ENCODE measurements around the gene IL23R. TPM values are rescaled to one million over a fixed set of nuclear protein-coding genes. Genes with fewer than 3 reads are reported as not detected.

IL23R gene
- total RNA-seq, 2 donors from 2014 or later: 7.4 to 8.3 TPM

DNA sequence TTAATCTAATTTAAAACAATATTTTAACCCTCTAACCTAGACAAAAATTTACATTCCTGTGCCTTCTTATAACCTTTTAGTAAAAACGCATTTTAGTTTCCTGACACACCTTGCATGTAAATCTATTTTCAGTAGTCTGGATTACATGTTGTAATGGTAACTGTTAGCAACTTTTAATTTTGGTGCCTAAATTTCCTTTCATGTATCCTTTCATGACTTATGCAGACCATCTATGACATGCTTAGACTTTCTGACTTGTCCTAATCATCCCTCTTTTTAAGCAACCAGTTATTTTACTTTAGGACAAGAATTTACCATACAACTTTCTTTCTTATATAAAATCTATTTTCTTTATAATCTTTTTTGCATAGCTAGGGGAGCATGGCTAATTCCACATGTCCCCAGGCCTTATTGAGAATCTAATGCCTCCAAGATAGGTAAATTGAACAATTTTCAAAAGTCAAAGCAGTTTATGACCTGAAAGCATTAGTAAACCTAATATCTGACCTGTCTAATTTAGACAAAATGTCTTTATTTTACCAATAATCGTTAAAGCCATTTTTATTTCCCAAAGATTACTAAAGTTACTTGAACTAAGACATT, 83.9 kb downstream of the IL23R start:
- no peak overlapping the region for H3K27ac Mint-ChIP-seq
- peaks cover 15% of the 10 kb centered on the region for H3K9me3 Mint-ChIP-seq
- peaks cover 29% of the 10 kb centered on the region for H3K36me3 Mint-ChIP-seq
- no peak overlapping the region for H3K4me3 Mint-ChIP-seq
- no peaks in the 10 kb centered on the region for H3K27me3 Mint-ChIP-seq
- ATAC-seq: no peak
- DNase-seq (ENCODE audit: low spot score): no peak
- H3K4me1 Mint-ChIP-seq (ENCODE audit: low read depth in 2 of 2): peaks cover 0 to 3% of the 10 kb centered on the region in 2 donors

DNA sequence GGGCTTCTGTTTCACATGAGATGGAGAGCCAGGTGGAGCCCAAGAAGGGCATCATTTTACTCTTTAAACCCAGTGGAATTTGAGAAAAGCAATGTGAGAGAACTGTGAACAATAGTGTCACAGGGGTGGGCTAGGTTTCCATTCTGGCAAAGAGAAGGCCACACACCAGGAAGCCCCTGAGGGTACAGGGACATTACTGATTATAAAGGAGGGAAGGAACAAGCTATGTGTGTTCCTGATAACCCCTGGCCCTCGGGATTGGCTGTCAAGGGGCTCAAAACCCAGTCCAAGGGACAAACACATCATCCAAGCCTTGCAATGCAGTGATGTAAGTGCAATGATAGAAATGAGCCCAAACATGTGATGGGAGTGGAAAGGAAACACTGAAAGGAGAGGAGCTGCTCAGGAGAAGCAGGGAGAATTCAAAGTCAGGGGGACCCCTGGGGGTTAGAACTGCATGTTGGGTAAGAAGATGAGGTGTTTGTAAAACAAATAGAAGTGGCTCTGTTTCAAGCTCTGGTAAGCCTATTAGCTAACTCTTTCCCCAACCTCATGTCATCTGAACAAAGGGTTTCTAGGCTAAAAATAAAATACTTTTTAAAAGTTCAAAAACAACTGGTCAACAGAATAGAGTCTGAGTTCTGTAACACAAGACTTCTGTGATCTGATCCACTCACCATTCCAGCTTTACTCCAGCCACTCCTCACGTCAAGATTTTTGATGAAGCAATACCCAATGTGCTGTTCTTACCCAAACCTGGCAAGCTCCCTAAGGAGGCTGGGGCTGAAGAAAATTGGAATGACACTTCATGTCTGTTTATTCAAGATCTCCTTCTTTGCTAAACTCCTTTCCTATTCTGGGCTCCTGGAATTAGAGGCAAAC, 90.3 kb downstream of the IL23R start:
- Mint-ChIP-seq H3K4me1 (ENCODE audit: low read depth in 2 of 2) (peaks cover 14 to 18% of the 10 kb centered on the region in 2 donors), H3K4me3 (no peak overlapping the region), H3K36me3 (peaks cover 17% of the 10 kb centered on the region), H3K9me3 (peaks cover 4% of the 10 kb centered on the region), H3K27ac (peak overlapping the region; percentile 22 to 65), H3K27me3 (no peaks in the 10 kb centered on the region)
- ATAC-seq (no peak), DNase-seq (ENCODE audit: low spot score) (no peak)

DNA sequence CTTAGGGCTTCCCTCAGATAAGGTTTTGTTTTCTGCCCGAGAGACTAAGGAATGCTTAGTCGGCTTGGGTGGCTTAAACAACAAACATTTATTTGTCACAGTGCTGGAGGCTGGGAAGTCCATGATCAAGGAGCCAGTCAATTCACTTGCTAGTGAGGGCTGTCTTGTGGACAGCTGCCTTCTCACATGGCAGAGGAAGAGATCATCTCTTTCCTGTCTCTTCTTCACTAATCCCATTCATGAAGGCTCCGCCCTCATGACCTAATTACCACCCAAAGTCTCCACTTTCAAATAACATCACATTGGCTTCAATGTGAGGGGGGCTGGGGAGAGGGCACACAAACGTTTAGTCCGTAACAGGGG, 90.9 kb downstream of the IL23R start:
- Mint-ChIP-seq H3K27ac (peak overlapping the region in 1 of 2 donors; percentile 65), H3K4me3 (no peak overlapping the region), H3K27me3 (no peaks in the 10 kb centered on the region), H3K4me1 (ENCODE audit: low read depth in 2 of 2) (peaks cover 20 to 25% of the 10 kb centered on the region in 2 donors), H3K9me3 (peaks cover 4% of the 10 kb centered on the region), H3K36me3 (peaks cover 15% of the 10 kb centered on the region)
- DNase-seq (ENCODE audit: low spot score): no peak
- ATAC-seq: no peak

DNA sequence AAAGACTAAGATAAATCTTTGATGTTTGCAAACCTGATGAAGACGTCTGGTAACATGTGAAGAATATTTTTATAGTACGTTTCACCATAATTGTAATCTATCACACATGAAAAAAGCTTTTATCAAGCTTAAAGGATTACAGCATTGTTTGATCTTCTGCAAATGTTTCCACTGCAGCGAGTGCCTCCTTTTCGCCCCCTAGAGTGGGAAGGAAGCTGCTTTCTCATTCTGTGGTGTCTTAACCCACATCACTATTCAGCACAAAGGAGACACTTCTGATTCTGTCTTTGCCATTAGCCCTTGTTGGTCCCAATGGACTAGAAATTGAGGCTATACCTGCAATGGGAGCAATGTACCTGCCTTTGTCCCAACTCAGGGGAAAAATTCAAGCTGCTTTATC, 95.4 kb downstream of the IL23R start:
- DNase-seq (ENCODE audit: low spot score): no peak
- peak in 1 of 2 donors; percentile 57 for ATAC-seq
- H3K27ac Mint-ChIP-seq: peak overlapping the region; percentile 71 to 87

DNA sequence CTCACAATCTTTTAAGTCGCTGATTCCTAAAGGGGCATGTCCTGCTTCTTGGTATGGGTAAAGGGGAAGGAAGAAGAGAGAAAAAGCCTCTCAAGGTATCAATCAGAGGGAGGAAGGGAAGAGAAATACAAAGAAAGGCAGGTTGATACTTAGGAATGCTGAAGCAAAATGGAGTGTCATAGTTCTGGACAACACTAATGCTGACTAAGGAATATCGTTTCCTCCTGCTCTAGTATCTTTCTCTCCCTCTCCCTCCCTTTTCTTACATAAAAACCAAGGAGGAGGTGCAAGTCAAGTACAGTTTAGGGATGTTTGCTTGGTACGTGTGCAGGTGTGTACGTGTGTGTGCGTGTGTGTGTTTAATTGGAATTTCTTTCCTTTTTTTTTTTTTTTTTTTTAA, 96.5 kb downstream of the IL23R start:
- H3K27me3 Mint-ChIP-seq: no peaks in the 10 kb centered on the region
- peaks cover 31 to 32% of the 10 kb centered on the region in 2 donors for H3K4me1 Mint-ChIP-seq (ENCODE audit: low read depth in 2 of 2)
- H3K27ac Mint-ChIP-seq: peak overlapping the region; percentile 71 to 87
- DNase-seq (ENCODE audit: low spot score): no peak
- peaks cover 5% of the 10 kb centered on the region for H3K36me3 Mint-ChIP-seq
- peak overlapping the region; percentile 33 for H3K4me3 Mint-ChIP-seq
- no peaks in the 10 kb centered on the region for H3K9me3 Mint-ChIP-seq
- ATAC-seq: no peak

More for the DNA sequence above, 95.4 kb downstream of the IL23R start:
- Mint-ChIP-seq H3K4me3 (peak overlapping the region; percentile 33), H3K27me3 (no peaks in the 10 kb centered on the region), H3K4me1 (ENCODE audit: low read depth in 2 of 2) (peaks cover 37 to 38% of the 10 kb centered on the region in 2 donors), H3K9me3 (no peaks in the 10 kb centered on the region), H3K36me3 (peaks cover 5% of the 10 kb centered on the region)

DNA sequence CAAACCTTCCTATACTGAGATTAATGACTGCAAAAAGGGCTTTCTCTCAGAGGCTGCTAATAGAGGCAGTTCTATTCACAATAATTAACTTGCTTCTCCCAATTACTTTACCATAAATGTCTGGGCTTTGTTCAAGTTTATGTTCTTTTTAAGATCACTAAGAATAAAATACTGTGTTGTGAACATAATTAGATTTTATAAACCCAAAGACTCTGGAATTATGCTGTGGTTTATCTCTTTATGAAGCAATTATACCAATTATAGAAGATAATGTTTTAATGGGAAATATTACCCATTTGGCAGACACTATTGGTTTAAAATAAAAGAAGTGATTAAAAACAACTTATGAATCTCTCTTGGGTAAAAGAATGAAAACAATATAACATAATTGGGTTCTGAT, 97.9 kb downstream of the IL23R start:
- H3K27me3 Mint-ChIP-seq: no peaks in the 10 kb centered on the region
- peak overlapping the region; percentile 80 for H3K4me3 Mint-ChIP-seq
- H3K9me3 Mint-ChIP-seq: no peaks in the 10 kb centered on the region
- DNase-seq (ENCODE audit: low spot score): no peak
- no peaks in the 10 kb centered on the region for H3K36me3 Mint-ChIP-seq
- no peak for ATAC-seq
- H3K27ac Mint-ChIP-seq: peak overlapping the region; percentile 82 to 88
- H3K4me1 Mint-ChIP-seq (ENCODE audit: low read depth in 2 of 2): peaks cover 33 to 38% of the 10 kb centered on the region in 2 donors

DNA sequence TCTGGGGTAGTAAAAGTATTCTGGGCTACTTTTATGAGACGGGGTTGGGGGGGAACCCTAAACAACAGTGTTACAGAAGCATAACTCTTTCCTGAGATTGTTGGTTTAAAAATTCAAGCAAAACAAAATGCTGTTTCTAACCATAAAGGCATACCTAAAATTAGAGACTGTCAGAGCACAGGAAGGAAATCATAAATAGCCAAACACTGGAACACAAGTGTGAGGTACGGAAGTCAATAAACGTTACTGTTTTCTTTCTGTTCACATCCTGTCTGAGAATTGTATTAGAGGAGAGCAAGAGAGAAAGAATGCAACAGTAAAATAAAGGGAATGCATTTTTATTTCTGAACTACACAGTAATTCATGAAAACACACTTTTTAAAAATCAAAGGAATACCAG, 98.6 kb downstream of the IL23R start:
- Mint-ChIP-seq H3K9me3 (no peaks in the 10 kb centered on the region), H3K4me1 (ENCODE audit: low read depth in 2 of 2) (peaks cover 35 to 39% of the 10 kb centered on the region in 2 donors), H3K27me3 (no peaks in the 10 kb centered on the region), H3K36me3 (peaks cover 1% of the 10 kb centered on the region), H3K27ac (peak overlapping the region; percentile 82 to 88), H3K4me3 (peak overlapping the region; percentile 80)
- DNase-seq (ENCODE audit: low spot score): no peak
- peak in 1 of 2 donors; percentile 62 for ATAC-seq

DNA sequence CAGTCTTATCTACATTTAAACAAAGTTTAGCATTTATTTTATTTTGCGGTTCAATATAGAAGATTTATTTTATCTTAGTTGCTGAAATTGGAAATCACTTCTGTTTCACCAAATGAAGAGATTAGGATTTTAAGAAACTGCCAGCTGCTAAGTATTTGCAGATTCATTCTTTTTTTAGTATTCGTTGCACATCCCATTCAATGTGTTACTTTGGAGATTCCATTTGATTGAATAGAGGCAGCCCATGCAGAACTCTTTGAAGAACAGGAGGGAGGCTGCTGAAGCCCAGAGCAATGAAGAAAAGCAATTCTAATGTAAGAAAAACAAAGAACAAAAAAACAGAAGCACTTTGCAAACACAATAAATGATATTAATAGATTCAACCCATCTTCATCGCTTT, 102.8 kb downstream of the IL23R start:
- ATAC-seq: no peak
- peaks cover 43 to 53% of the 10 kb centered on the region in 2 donors for H3K4me1 Mint-ChIP-seq (ENCODE audit: low read depth in 2 of 2)

DNA sequence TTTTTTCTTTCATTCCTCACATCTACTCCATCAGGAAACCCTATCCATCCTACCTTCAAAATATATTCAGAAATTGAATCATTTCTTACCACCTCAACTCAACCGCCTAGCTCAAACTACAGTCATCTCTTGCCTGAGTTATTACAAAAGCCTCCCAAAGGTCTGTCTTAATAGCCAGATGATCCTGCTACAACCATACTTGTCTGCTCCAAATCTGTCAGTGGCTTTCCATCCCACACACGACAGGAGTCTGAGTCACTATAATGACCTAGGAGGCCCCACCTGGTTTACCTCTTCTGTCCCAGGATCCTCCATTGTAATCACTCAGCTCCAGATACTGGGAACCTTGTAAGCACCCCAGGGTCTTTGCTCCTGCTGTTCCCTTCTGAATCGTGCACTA, 104.3 kb downstream of the IL23R start:
- H3K4me3 Mint-ChIP-seq: peak overlapping the region; percentile 22
- H3K27ac Mint-ChIP-seq: peak overlapping the region; percentile 87 to 95
- H3K27me3 Mint-ChIP-seq: no peaks in the 10 kb centered on the region
- peaks cover 49 to 57% of the 10 kb centered on the region in 2 donors for H3K4me1 Mint-ChIP-seq (ENCODE audit: low read depth in 2 of 2)
- H3K36me3 Mint-ChIP-seq: peaks cover 41% of the 10 kb centered on the region
- DNase-seq (ENCODE audit: low spot score) (no peak), ATAC-seq (peak in 1 of 2 donors; percentile 8)
- peaks cover 18% of the 10 kb centered on the region for H3K9me3 Mint-ChIP-seq

More for the DNA sequence above, 102.8 kb downstream of the IL23R start:
- Mint-ChIP-seq H3K4me3 (no peak overlapping the region), H3K27ac (peak overlapping the region in 1 of 2 donors; percentile 95), H3K9me3 (peaks cover 18% of the 10 kb centered on the region), H3K27me3 (no peaks in the 10 kb centered on the region), H3K36me3 (peaks cover 36% of the 10 kb centered on the region)
- no peak for DNase-seq (ENCODE audit: low spot score)

DNA sequence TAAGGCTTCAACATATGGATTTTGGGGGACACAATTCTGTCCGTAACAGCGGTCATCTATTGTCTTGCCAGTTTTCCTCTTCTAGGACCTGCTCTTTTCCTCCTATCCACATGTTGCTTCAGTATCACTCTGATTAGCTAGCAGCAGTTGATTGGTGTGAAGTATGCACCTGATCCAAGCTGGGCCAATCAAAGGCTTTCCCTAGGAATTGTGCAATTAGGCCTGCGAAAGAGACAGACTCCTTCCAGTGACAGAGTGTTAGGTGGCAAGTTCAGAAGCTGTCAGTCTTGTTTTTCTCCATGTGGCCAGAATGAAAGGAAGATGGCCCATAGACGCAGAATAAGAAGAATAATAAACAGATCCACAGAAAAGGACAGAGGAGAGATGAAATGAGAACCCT, 107.3 kb downstream of the IL23R start:
- ATAC-seq: peak in 1 of 2 donors; percentile 54
- no peaks in the 10 kb centered on the region for H3K27me3 Mint-ChIP-seq
- DNase-seq (ENCODE audit: low spot score): peak; percentile 64
- H3K4me1 Mint-ChIP-seq (ENCODE audit: low read depth in 2 of 2): peaks cover 65 to 69% of the 10 kb centered on the region in 2 donors
- H3K27ac Mint-ChIP-seq: peak overlapping the region; percentile 87 to 95
- H3K36me3 Mint-ChIP-seq: peaks cover 64% of the 10 kb centered on the region
- peaks cover 22% of the 10 kb centered on the region for H3K9me3 Mint-ChIP-seq
- H3K4me3 Mint-ChIP-seq: peak overlapping the region; percentile 60

DNA sequence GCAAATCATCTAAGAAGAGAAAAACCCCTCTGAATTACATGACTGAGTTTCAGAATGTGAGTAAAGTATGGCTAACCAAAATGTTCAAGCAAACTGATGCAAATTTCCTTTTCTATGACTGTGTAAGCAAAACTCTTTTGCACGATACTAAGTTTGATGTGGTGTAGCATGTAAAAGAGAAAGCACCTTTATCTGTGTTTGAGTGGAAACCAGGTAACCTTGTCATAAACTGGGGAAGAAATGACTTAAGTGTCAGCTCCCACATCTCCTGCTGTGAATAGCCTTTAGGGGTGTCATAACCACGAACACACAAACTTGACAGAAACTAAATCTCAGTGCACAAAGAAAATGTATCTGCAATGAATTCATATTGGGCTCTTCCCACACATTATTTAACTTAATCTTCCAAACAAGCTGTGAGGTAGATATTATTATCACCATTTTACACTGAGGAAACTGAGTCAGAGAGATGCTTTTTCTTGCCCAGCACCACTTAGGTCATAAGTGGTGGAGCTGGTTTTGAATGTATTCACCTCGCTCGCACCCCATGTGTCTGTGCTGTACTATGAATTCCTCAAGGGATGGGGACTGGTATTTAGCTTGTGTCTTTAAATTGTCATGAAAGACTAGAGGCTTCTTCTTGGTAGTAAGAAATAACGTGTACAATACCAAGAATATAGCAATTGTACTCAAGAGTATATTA, 108.5 kb downstream of the IL23R start:
- H3K36me3 Mint-ChIP-seq: peaks cover 64% of the 10 kb centered on the region
- H3K9me3 Mint-ChIP-seq: peaks cover 22% of the 10 kb centered on the region
- peak overlapping the region; percentile 87 to 95 for H3K27ac Mint-ChIP-seq
- peaks cover 65 to 68% of the 10 kb centered on the region in 2 donors for H3K4me1 Mint-ChIP-seq (ENCODE audit: low read depth in 2 of 2)
- peak; percentile 72 for DNase-seq (ENCODE audit: low spot score)
- H3K27me3 Mint-ChIP-seq: no peaks in the 10 kb centered on the region
- peak overlapping the region; percentile 60 for H3K4me3 Mint-ChIP-seq
- peak; percentile 95 to 97 for ATAC-seq

DNA sequence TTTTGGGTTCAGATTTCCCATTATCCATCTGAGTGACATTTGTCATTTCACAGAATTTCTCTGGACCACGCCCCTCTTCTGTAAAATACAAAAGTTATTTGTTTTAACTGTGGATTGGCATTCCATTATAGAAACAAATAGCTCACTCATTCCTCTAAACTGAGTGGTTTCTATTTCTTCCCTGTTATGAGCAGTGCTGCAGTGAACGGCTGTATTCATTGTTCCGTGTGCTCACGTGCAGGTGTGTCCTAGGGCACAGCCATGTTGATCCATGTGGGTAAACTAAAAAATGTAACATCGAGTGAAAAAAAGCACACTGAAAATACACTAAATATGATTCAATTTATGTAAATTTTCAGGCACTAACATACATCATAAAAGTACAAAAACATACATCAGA, 114.4 kb downstream of the IL23R start:
- H3K9me3 Mint-ChIP-seq: peaks cover 7% of the 10 kb centered on the region
- no peak for ATAC-seq
- peaks cover 35 to 40% of the 10 kb centered on the region in 2 donors for H3K4me1 Mint-ChIP-seq (ENCODE audit: low read depth in 2 of 2)
- no peak for DNase-seq (ENCODE audit: low spot score)
- H3K27ac Mint-ChIP-seq: peak overlapping the region in 1 of 2 donors; percentile 36
- peaks cover 21% of the 10 kb centered on the region for H3K36me3 Mint-ChIP-seq
- H3K27me3 Mint-ChIP-seq: no peaks in the 10 kb centered on the region
- no peak overlapping the region for H3K4me3 Mint-ChIP-seq

DNA sequence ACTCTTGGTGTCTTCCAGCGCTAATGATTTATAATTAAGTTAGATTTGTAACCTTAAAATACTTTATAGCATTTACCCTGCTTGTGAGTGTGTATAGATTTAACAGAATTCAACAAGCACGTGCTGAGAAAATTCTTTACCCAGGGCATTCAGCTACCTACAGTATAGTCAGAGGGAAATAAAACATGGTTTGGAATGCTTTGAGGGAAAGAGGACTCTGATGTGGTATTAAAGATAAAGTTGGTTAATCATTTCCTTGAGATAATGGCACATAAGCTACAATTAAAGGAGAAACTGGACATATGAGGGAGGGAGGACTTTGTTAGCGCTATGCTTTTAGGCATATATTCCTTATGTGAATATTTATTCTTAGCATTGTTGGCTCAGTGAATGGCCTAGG, 115.0 kb downstream of the IL23R start:
- Mint-ChIP-seq H3K4me1 (ENCODE audit: low read depth in 2 of 2) (peaks cover 35 to 40% of the 10 kb centered on the region in 2 donors), H3K27me3 (no peaks in the 10 kb centered on the region), H3K36me3 (peaks cover 16% of the 10 kb centered on the region), H3K27ac (peak overlapping the region in 1 of 2 donors; percentile 36), H3K9me3 (peaks cover 2% of the 10 kb centered on the region), H3K4me3 (no peak overlapping the region)
- no peak for DNase-seq (ENCODE audit: low spot score)
- no peak for ATAC-seq
